A204.1 (cell line): ENCODE results near the gene RNLS.

Experiments
- FAIRE-seq: peaks from 2 replicates; lab custom pipeline; 2012; peaks lifted over from hg19 to GRCh38; lab: Jason Lieb, UNC

The RNLS gene

DNA sequence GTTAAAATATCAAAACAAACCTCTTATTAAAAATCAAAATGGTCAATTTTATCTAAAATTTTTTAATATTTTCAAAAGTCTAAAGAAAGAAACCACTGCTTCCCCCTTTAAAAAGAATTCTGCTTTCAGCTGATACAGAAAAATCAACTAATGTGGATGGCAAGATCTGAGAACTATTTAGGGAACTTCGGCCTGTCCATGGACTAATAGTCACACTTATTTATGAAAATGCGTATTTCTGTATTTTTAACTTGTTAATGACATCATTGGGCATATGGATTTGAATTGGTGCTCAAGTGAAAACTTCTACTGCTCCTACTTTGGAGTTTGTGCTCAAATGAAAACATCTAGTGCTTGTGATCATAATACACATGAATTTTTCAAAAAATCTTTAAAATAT is 31.9 kb downstream of the RNLS start:
- no peak for FAIRE-seq

- no peak for FAIRE-seq
These were observed 36.6 kb downstream of the RNLS start for GRCh38 chr10:88546497-88546896.

DNA sequence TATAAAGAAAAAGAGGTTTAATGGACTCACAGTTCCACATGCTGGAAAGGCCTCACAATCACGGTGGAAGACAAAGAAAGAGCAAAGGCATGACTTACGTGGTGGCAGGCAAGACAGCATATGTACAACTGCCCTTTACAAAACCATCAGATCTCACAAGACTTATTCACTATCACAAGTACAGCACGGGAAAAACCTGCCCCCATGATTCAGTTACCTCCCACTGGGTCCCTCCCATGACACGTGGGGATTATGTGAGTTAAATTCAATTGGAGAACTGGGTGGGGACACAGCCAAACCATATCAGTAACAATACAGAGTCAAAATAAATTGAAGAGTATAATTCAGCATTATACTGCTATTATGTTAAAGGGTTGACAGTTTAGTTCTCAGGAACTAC is 37.8 kb downstream of the RNLS start:
- no peak for FAIRE-seq

- no peak for FAIRE-seq
These were observed 38.8 kb downstream of the RNLS start for GRCh38 chr10:88544140-88544870.

DNA sequence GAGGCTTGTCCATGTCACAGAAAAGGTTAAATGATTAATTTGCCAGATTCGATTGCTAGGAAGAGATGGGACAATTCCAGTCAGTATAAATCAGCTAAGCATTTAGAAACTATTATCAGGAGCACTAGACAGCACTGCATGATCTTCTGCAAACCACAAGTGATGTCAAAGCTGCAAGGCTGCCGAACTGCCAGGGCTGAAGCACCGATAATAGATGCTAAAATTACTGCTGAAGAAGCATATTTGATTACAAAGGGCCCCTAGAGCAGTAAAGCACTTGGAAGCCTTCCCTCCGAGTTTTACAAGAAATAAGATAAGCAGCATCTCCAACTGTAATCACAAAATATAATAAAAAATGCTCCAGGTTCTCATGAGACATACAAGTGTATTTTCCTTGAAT is 40.6 kb downstream of the RNLS start:
- FAIRE-seq, result no peak

DNA sequence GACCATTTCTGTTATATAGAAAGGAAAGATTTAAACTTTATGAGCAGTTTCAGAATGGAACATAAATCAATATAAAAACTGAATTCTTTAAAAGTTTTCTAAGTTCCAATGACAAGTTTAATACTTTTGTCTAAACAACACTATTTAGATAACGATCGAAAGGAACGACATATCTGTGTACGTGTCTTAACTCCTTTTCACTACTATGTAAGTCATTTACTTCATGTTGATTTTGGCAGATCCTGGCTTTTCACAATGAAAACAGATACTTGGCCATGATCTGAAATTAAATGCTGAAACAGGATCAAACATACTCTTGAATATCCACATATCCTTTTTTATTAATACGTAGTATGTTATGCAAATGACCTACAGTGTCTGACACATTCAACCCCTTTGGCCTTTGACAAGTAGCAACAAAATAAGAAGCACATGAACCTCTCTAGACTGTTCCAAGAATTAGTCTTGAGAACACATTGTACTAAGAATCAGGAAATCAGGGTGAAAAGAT is 41.9 kb downstream of the RNLS start:
- no peak for FAIRE-seq

DNA sequence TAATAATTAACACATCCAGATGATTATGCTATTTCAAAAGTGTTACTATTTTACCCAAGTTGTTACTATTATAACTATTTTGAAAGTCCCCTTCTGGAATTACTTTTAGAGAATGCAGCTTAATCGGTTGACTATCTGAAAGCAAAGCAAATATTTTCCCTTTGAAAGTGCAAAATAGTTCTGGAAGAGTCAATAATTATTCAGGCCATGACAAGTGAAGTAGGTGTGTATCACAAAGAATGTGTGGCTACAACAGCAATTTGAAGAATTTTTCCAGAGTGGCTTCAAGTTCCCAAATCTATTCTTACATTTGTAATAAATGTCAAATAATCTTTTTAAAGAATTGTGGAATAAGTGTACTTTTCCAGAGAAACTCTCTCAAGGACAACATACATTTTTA is 42.8 kb downstream of the RNLS start:
- no peak for FAIRE-seq

- no peak for FAIRE-seq
These were observed 45.1 kb downstream of the RNLS start for GRCh38 chr10:88538048-88538447.

GRCh38 chr10:88537322-88537721 is 45.8 kb downstream of the RNLS start:
- no peak for FAIRE-seq

DNA sequence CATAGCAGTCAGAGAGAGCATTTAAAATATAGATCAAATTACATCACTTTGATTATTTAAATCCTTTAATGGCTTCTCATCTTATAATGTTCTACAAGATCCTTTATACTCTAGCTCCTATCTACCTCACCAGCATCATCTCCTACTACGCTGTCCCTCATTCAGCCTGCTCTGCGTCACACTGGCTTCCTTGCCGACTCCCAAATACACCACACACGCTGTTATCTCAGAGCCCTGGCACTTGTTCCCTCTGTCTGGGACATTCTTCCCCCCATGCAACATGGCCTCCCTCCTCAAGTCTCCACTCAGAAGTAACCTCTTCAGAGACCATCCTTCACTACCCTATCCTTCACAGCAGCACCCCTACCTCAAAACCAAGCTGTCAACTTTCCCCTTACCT is 46.7 kb downstream of the RNLS start:
- FAIRE-seq, result no peak

DNA sequence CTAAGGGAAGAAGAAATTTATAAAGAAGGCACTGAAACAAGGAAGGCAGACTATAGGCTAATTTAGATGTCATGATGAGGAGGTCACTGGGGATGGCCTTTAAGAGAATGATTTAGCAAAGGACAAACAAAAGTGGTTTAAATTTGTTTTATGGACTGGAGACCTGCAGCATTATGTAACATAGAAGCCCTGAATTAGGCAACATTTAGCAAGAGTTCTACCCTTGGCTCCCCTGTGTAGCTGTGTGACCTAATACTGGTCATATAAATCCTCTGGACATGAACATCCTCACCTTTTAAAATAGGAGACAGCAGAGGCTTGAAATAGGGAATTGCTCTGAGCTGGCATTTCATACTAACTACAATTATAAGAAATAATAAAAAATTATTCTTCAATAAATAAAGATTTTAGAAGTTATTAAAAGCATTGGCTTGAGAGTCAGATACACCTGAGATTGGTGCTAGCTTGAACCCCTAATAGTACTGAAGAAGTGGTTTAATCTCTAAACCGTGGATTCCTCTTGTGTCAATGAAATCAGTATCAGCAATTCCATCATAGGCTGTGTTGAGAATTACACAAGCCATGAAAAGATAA is 48.9 kb downstream of the RNLS start:
- FAIRE-seq, result no peak

DNA sequence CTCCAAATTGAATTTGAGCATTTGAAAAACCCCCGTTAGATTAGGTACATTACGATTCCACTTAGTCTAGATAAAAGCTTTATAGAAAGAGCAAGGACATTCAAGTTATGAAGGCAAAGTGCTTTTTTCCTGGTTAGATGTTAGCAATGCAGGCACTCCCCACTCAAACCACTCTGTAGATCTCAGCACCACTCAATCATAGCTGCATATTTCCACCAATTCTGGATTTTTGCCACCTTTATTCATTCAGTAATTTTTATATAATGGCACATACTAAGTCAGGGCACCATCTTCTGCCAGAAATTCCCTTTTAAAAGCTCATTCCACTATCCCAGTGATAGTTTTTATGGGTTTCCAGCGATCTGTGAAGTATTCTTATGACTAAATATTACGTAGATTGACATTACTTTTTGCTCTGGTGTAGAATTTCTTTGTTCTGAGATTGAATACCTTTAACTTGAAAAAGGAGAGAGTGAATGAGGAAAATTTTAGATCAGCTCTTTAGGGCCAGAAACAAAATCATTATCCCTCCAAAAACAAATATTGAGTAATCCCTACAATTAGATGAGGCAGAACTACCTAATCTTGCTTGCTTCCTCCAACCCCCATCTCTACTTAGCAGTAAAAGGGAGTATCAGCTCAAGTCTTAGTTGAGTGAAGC is 51.6 kb downstream of the RNLS start:
- FAIRE-seq, result no peak

GRCh38 chr10:88530629-88531391 is 52.3 kb downstream of the RNLS start:
- FAIRE-seq, result no peak

DNA sequence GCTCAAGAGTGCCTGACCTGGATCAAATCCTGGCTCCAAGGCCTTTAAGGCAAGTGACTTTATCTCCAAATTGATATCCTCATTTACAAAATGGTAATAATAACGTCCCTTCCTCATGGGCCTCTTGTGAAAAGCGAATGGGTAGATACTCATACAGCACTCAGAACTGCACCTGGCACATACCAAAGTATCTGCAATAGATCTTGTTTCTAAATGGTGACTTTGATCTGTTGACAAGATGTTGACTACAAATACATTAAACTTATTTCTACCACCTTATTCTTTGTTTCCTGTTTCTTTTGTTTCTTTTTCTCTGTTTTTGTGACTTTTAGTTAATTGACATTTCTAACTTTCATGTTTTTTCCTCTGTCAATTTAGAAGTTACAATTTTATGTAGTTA is 53.0 kb downstream of the RNLS start:
- no peak for FAIRE-seq

GRCh38 chr10:88528806-88529570 is 54.1 kb downstream of the RNLS start:
- FAIRE-seq, result no peak

- no peak for FAIRE-seq
These were observed 54.9 kb downstream of the RNLS start for GRCh38 chr10:88528201-88528600.

- FAIRE-seq, result no peak
These were observed 55.9 kb downstream of the RNLS start for GRCh38 chr10:88527245-88527644.

DNA sequence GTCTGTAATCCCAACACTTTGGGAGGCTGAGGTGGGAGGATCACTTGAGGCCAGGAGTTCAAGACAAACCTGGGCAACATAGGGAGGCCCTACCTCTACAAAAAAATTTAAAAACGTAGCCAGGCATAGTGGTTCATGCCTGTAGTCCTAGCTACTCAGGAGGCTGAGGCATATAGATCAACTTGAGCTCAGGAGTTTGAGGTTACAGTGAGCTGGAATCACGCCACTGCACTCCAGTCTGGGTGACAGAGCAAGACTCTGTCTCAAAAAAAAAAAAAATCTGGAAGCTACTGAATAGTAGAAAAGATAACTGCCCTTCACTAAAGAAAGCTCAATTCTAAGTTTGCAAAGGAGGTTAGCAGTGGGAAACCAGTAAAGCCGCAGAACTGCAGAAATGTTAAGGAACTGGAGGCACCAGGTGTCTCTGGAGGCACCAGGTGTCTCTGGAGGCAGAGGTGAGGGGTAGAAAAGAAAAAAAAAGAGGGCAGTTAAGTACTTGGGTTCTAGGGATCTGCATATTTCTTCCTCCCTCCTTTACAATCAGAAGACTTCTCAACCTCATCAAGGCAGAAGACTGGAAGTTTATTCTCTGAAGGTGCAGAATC is 56.5 kb downstream of the RNLS start:
- no peak for FAIRE-seq

DNA sequence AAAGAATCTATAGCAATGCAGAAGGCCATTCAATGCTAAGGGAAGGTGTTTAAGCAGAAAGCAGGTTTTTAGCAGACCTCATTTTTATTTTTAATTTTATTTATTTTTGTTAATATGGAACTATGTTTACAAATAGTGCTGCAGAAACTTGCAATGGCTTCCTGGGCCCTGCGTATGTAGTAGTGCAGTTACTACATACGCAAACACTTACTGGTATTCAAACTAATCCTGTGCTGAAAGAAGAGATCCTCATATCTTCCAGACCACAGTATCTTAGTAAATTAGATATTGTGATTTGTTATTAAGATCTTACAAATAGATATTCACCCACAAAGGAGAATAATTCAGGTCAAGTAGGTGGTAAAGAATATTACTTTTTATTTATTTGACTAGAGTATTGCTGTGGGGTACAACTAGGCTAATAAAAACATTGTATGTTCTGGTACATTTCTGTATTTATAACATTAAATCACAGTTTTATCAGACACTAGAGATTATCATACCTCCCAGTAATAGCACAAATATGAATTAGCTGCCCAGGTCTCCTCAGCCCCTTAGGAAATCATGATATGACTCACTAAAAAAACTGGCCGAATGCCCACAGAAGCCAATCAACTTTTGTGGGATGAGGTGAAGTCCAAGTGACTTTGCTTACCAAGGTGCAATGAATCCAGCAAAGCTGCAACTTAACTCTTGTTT is 57.6 kb downstream of the RNLS start:
- FAIRE-seq, result no peak

GRCh38 chr10:88523739-88524400 is 59.2 kb downstream of the RNLS start:
- no peak for FAIRE-seq
